ENCODE results near the gene SBSN. TPM values are rescaled to one million over a fixed set of nuclear protein-coding genes. Genes with fewer than 3 reads are reported as not detected.

Gene SBSN
- total and polyA plus RNA-seq, 4 donors, result not detected

GRCh38 chr19:35534803-35535480, 6.8 kb upstream of the SBSN start:
- Histone ChIP-seq H3K27me3 (ENCODE audit: control insufficient read depth in 4 of 4, insufficient read depth in 4 of 4, low read length in 3 of 4) (peaks cover 0 to 3% (median 1%) of the 10 kb centered on the region in 4 donors), H3K4me1 (ENCODE audit: control insufficient read depth in 4 of 4, insufficient read depth in 4 of 4, low read length in 3 of 4) (peaks cover 0 to 7% (median 0%) of the 10 kb centered on the region in 4 donors), H3K36me3 (ENCODE audit: control insufficient read depth in 4 of 4, insufficient read depth in 3 of 4, low read depth in 1 of 4, low read length in 3 of 4) (no peaks in the 10 kb centered on the region), H3K9me3 (ENCODE audit: control insufficient read depth in 4 of 4, low read length in 3 of 4) (no peaks in the 10 kb centered on the region), H3K9ac (ENCODE audit: low read depth in 1 of 2, low read length in 2 of 2) (no peak overlapping the region), H3K27ac (ENCODE audit: low read depth in 1 of 2, low read length in 2 of 2) (no peak overlapping the region), H3K4me3 (ENCODE audit: low read depth in 1 of 3, low read length in 3 of 3) (no peak overlapping the region)
- WGBS, result 73% methylated on average over 10 of the region's 10 CpGs
- no peak for DNase-seq (ENCODE audit: low spot score)
- no peak for TF ChIP-seq YY1 (IDR thresholded peaks at IDR 0.05)
- TF ChIP-seq SP1 (IDR thresholded peaks at IDR 0.05), result no peak
- no peak for TF ChIP-seq TAF1 (conservative IDR thresholded peaks at IDR 0.05)
- TF ChIP-seq HNF4G (IDR thresholded peaks at IDR 0.05), result no peak
- TF ChIP-seq FOXA1 (IDR thresholded peaks at IDR 0.05), result no peak
- TF ChIP-seq CTCF (IDR thresholded peaks at IDR 0.05; ENCODE audit: low read depth, low read length, missing input control), result no peak
- no peak for TF ChIP-seq HNF4A (conservative IDR thresholded peaks at IDR 0.05)
- no peak for TF ChIP-seq EGR1 (IDR thresholded peaks at IDR 0.05; ENCODE audit: low read depth in 2 of 2)
- no peak for TF ChIP-seq GABPA (IDR thresholded peaks at IDR 0.05 in 1 of 2, conservative IDR thresholded peaks at IDR 0.05 in 1 of 2)

- peaks cover 0 to 3% (median 1%) of the 10 kb centered on the region in 4 donors for H3K27me3 ChIP-seq (ENCODE audit: control insufficient read depth in 4 of 4, insufficient read depth in 4 of 4, low read length in 3 of 4)
- TF ChIP-seq NR2F2 (IDR thresholded peaks at IDR 0.05), result no peak
- no peak for TF ChIP-seq YY1 (IDR thresholded peaks at IDR 0.05)
- no peaks in the 10 kb centered on the region for H3K9me3 ChIP-seq (ENCODE audit: control insufficient read depth in 4 of 4, low read length in 3 of 4)
- H3K4me3 ChIP-seq (ENCODE audit: low read depth in 1 of 3, low read length in 3 of 3), result no peak overlapping the region
- H3K4me1 ChIP-seq (ENCODE audit: control insufficient read depth in 4 of 4, insufficient read depth in 4 of 4, low read length in 3 of 4), result peaks cover 0 to 7% (median 0%) of the 10 kb centered on the region in 4 donors
- no peaks in the 10 kb centered on the region for H3K36me3 ChIP-seq (ENCODE audit: control insufficient read depth in 4 of 4, insufficient read depth in 3 of 4, low read depth in 1 of 4, low read length in 3 of 4)
- H3K27ac ChIP-seq (ENCODE audit: low read depth in 1 of 2, low read length in 2 of 2), result no peak overlapping the region
- H3K9ac ChIP-seq (ENCODE audit: low read depth in 1 of 2, low read length in 2 of 2), result no peak overlapping the region
- WGBS, result 8% methylated on average over 30 of the region's 30 CpGs
- DNase-seq (ENCODE audit: low spot score), result no peak
These were observed 5.8 kb upstream of the SBSN start for GRCh38 chr19:35533822-35534392.

GRCh38 chr19:35533201-35533821, 5.2 kb upstream of the SBSN start, which contains the start of gene GAPDHS:
Gene GAPDHS, plus strand, starts transcription at chr19:35533456. Its CDS starts 72 bp downstream, at chr19:35533528.
- Histone ChIP-seq H3K4me1 (ENCODE audit: control insufficient read depth in 4 of 4, insufficient read depth in 4 of 4, low read length in 3 of 4) (peaks cover 0 to 7% (median 0%) of the 10 kb centered on the region in 4 donors), H3K4me3 (ENCODE audit: low read depth in 1 of 3, low read length in 3 of 3) (no peak within 1 kb of the TSS), H3K9me3 (ENCODE audit: control insufficient read depth in 4 of 4, low read length in 3 of 4) (no peaks in the 10 kb centered on the region), H3K9ac (ENCODE audit: low read depth in 1 of 2, low read length in 2 of 2) (no peak within 1 kb of the TSS), H3K36me3 (ENCODE audit: control insufficient read depth in 4 of 4, insufficient read depth in 3 of 4, low read depth in 1 of 4, low read length in 3 of 4) (no peaks in the 10 kb centered on the region), H3K27me3 (ENCODE audit: control insufficient read depth in 4 of 4, insufficient read depth in 4 of 4, low read length in 3 of 4) (peaks cover 0 to 3% (median 1%) of the 10 kb centered on the region in 4 donors), H3K27ac (ENCODE audit: low read depth in 1 of 2, low read length in 2 of 2) (no peak within 1 kb of the TSS)
- TF ChIP-seq EGR1 (IDR thresholded peaks at IDR 0.05; ENCODE audit: low read depth in 2 of 2), result no peak
- TF ChIP-seq FOXA1 (IDR thresholded peaks at IDR 0.05), result no peak
- no peak for TF ChIP-seq YY1 (IDR thresholded peaks at IDR 0.05)
- no peak for TF ChIP-seq HNF4G (IDR thresholded peaks at IDR 0.05)
- no peak for TF ChIP-seq JUND (IDR thresholded peaks at IDR 0.05)
- DNase-seq (ENCODE audit: low spot score), result no peak
- 47% methylated on average over 39 of the region's 39 CpGs for WGBS
